ENCODE measurements around the gene MAB21L4. TPM values are rescaled to one million over a fixed set of nuclear protein-coding genes. Genes with fewer than 3 reads are reported as not detected.

MAB21L4 gene
- total RNA-seq, 1 donor from 2014 or later: not detected

DNA sequence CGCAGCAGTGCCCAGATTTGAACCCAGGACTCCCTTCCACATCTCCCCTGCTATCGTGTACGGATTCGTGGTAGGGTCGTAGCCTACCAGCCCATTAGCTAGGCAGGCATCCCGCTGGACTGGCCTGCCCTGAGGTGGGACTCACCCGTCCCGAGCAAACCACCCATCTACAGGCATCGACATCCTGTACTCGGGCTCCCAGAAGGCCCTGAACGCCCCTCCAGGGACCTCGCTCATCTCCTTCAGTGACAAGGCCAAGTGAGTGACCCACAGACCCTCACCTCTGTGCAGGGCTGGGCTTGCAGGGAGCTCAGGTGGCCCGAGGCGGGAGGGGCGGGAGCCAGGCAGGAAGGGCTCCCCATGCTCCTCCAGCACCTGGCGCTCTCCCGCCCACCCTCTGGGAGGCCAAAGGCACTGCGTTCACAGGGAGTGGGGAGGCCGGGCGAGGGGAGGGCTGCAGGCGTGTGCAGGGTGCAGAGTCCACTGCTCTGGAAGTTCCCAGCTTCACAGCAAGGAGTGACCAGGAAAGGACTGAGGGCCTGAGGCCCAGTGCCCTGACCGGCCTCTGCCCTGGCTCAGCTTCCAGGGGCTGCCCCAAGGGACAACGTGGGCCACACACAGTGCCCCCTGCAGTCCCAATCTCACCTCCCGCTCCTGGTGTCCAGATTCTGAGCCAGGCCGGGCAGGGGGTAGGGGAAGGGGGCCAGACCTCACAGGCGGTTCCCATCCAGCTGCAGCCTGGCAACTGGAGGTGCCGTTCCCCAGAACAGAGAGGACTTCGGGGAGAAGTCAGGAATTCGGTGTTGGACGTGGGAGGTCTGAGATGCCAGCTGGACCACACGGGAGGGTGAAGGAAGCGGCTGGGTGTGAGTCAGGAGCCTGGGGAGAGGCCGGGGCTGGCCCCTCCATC is 21.9 kb downstream of the MAB21L4 start:
- DNase-seq (ENCODE audit: low spot score): no peak
- ATAC-seq: peak; percentile 9
- intact Hi-C loops (cut with DNase I): no loop called here

GRCh38 chr2:240873098-240873788 is 22.7 kb downstream of the MAB21L4 start:
- no peak for ATAC-seq
- no peak for DNase-seq (ENCODE audit: low spot score)
- intact Hi-C loops (cut with DNase I): no loop called here

GRCh38 chr2:240872317-240873097 is 23.4 kb downstream of the MAB21L4 start:
- ATAC-seq (no peak), DNase-seq (ENCODE audit: low spot score) (no peak)
- intact Hi-C loops (cut with DNase I): no loop called here

- ATAC-seq: no peak
- no peak for DNase-seq (ENCODE audit: low spot score)
- intact Hi-C loops (cut with DNase I): no loop called here
Observed at GRCh38 chr2:240871071-240871958, 24.6 kb downstream of the MAB21L4 start.

DNA sequence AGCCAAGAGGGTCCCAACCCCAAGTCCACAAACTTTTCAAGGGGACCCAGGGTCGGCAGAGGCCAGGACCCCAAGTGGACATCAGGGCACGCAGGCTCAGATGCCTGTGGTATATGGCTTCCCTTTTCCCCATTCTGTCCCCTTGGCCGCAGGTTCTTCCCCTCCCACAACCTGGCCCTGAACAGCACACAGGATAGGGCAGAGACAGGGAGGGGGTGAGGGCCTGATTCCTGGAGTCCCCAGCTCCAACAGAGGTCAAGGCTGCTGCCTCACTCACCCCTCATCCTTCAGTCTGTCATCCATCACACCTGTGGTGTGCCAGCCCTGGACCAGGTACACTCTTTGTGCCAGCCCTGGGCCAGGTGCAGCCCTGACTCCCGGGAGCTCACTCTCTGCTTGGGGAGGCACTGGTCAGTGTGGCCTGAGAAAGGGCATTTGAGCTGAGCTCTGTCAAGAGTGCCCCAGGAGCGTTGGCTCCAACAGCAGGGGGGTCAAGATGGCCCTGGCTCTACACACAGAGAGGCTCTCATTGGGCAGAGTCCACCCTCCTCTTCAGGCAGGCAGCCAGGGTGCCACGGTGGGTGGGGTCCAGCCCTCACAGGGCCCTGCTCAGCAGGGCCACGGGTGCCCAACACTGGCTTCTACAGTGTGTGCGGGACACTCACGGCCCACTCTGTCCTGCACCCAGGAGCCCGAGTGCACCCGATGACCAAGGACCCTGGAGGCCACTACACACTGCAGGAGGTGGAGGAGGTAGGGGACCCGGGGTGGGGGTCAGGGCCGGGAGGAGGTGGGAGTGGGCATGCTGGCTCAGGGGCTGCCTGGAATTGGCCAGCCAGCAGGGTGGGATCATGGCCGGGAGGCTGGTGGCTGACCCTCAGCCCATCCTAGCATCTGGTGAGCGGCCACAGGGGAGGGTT is 25.7 kb downstream of the MAB21L4 start:
- ATAC-seq (no peak), DNase-seq (ENCODE audit: low spot score) (no peak)
- intact Hi-C loops (cut with DNase I): loop anchor here (10.0 kb wide), 1 partner anchor 345 kb away; no protein-coding TSS in a partner anchor

- DNase-seq (ENCODE audit: low spot score) (no peak), ATAC-seq (no peak)
- intact Hi-C loops (cut with DNase I): loop anchor here (10.0 kb wide), 1 partner anchor 345 kb away; no protein-coding TSS in a partner anchor
Observed at GRCh38 chr2:240869109-240869955, 26.6 kb downstream of the MAB21L4 start.

DNA sequence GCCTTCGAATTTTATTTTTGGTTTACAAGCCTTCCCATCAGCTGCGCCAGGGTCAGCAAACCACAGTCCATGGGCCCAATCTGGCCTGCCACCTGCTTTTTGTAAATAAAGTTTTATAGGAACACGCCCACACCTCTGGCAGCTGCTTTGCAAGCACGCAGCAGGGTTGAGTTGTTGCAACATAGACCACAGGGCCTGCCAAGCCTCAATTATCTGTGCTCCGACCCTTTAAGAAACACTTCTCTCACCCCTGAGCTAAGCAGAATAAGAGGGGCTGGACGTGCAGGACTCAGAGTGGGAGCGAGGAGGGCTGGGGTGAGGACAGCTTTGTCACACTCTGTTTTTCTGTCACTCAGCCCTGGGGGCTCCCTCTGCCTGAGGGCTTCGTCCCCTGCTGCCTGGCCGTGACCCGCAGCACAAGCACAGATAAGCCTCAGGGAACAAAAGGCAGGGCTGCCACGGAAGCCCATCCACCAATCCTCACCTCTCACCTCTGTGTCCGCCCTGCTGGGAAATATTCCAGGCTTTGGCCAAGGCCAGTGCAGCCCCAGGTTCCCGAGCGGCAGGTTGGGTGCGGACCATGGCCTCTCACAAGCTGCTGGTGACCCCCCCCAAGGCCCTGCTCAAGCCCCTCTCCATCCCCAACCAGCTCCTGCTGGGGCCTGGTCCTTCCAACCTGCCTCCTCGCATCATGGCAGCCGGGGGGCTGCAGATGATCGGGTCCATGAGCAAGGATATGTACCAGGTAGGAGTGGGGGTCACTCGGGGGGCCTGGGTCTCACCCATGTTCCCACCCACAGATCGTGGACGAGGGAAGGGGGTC is 27.5 kb downstream of the MAB21L4 start, which contains the start of gene AGXT:
AGXT (plus strand) TSS at position 539 of the 823 bp plus-strand sequence; CDS start at position 581, 42 bp downstream.
- intact Hi-C loops (cut with DNase I): loop anchor here (10.0 kb wide), 1 partner anchor 346 kb away; no protein-coding TSS in a partner anchor
- ATAC-seq: peak; percentile 45

GRCh38 chr2:240865391-240865790 is 30.6 kb downstream of the MAB21L4 start:
- DNase-seq (ENCODE audit: low spot score): no peak
- intact Hi-C loops (cut with DNase I): loop anchor here (10.0 kb wide), 1 partner anchor 349 kb away; no protein-coding TSS in a partner anchor
- ATAC-seq: no peak

More for the DNA sequence above, 27.5 kb downstream of the MAB21L4 start, which contains the start of gene AGXT:
- DNase-seq (ENCODE audit: low spot score): no peak

DNA sequence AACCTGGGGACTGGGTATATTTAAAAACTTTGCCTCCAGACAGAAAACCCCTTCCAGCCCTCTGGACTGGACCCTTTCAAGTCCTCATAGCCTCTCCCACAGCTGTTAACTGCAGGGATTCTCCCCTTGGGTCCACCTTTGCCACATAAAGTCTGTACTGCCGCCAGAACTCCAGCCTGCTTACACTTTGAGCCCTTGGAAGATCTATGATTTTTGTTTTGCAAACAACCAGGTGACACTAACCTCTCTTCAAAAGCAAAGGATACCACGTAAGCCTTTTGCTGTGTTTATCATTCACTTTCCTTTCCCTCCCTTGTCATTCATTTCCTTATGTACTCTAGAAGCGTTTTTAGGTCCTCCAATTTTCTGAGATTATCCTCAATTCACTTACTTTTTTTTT is 31.5 kb downstream of the MAB21L4 start:
- DNase-seq (ENCODE audit: low spot score) (no peak), ATAC-seq (no peak)
- intact Hi-C loops (cut with DNase I): loop anchor here (10.0 kb wide), 1 partner anchor 350 kb away; no protein-coding TSS in a partner anchor

DNA sequence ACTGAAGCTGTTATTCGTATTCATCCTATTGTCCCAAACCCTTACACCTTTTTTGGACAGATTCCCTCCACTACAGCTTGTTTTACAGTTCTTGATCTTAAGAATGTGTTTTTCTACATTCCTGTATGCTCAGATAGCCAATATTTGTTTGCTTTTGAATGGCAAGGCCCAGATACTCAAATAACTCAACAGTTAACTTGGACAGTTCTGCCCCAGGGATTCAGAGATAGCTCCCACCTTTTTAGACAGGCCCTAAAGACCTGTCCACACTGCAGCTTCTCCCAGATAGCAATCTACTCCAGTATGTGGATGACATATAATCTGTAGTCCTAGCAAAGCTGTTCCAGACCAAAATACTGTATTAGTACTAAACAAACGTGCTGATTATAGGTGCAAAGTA is 34.4 kb downstream of the MAB21L4 start:
- ATAC-seq: no peak
- no peak for DNase-seq (ENCODE audit: low spot score)
- intact Hi-C loops (cut with DNase I): loop anchor here (10.0 kb wide), 1 partner anchor 353 kb away; no protein-coding TSS in a partner anchor

GRCh38 chr2:240858871-240859270 is 37.1 kb downstream of the MAB21L4 start:
- intact Hi-C loops (cut with DNase I): no loop called here
- no peak for ATAC-seq
- DNase-seq (ENCODE audit: low spot score): no peak

DNA sequence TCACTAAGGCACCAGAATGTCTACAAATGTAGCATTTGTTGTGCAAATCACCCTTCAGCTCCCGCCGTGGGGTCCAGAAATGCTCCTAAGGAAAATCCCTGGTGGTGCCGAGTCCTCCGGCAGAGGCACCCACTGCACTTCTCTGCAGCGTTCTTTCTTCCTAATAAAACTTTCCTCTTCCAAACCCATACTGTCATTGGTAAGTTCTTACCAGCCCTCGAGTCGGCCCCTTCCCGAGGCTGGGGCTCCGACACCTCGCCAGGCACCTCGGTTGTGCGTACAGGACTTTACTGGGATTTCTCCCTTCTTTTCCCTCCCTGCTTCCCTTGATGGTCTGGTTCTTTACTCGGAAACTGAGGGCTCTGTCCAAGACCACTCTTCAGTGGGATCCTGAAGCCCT is 37.6 kb downstream of the MAB21L4 start:
- DNase-seq (ENCODE audit: low spot score) (no peak), ATAC-seq (no peak)
- intact Hi-C loops (cut with DNase I): no loop called here

GRCh38 chr2:240857039-240858008 is 38.6 kb downstream of the MAB21L4 start:
- ATAC-seq (peak; percentile 23), DNase-seq (ENCODE audit: low spot score) (no peak)
- intact Hi-C loops (cut with DNase I): no loop called here

All from sciatic nerve (tissue), 2 donors.